Measurements from ENCODE around the gene ZBBX.

GRCh38 chr3:167372138-167372537, 8.0 kb downstream of the ZBBX start:
- no peak for TF ChIP-seq CTCF (conservative IDR thresholded peaks at IDR 0.05; ENCODE audit: low read length)
- TF ChIP-seq EZH2phosphoT487 (IDR thresholded peaks at IDR 0.05; ENCODE audit: borderline replicate concordance), result no peak
